Transverse colon (tissue), 3 donors: ENCODE results near the gene UMODL1.

Experiments used
- CTCF ChIP-seq, 5 experiments: fragments of 200-600 bp in 3 of 5; fragments of 450-650 bp in 2 of 5; sonication (generic) in 3 of 5; IDR thresholded peaks; 1 replicate in 2 of 5; 2 replicates in 3 of 5; pipeline ENCODE4 v1.5.1; 2016 to 2017; ENCODE audit warnings: antibody characterized with exemption in 5 of 5, inconsistent platforms in 3 of 5, mild to moderate bottlenecking in 2 of 5, moderate library complexity in 1 of 5
- POLR2A ChIP-seq: fragments of 450-650 bp; IDR thresholded peaks from one replicate; pipeline ENCODE4 v1.6.1; 2016; ENCODE audit warnings: antibody characterized with exemption, mild to moderate bottlenecking, moderate library complexity

GRCh38 chr21:42107881-42108553 is 36.9 kb downstream of the UMODL1 start:
- no peak for TF ChIP-seq POLR2A
- peak; percentile 49 to 90 (median 59) for TF ChIP-seq CTCF (IDR thresholded peaks at IDR 0.05)
